Endothelial cell of umbilical vein (primary cell): ENCODE results near the gene DMBX1. TPM values are rescaled to one million over a fixed set of nuclear protein-coding genes. Genes with fewer than 3 reads are reported as not detected.

Experiments used
- BruUV-seq: library from RNA; stranded (reverse); fragments of 400-500 nt; replicated peaks from 2 replicates; lab custom pipeline; 2021; lab: Mats Ljungman, UMichigan
- CTCF ChIA-PET: fragments of 300-600, 350-600 bp; sonication (Branson Sonifier 250); formaldehyde crosslinking; loops from one replicate; lab custom pipeline; 2021; ENCODE audit warnings: antibody characterized with exemption, inconsistent platforms; lab: Charles Lee
- POLR2A ChIA-PET: fragments of 300-600, 350-600 bp; sonication (Branson Sonifier 250); formaldehyde crosslinking; loops from one replicate; lab custom pipeline; 2021; ENCODE audit warnings: antibody characterized with exemption, inconsistent platforms; lab: Charles Lee
- DNase-seq: peaks from one replicate; pipeline ENCODE4 v3.0.0-alpha.2; 2011; ENCODE audit warnings: low read depth, low spot score
- FAIRE-seq: peaks from 2 replicates; lab custom pipeline; 2011; peaks lifted over from hg19 to GRCh38; lab: Jason Lieb, UNC
- H2AFZ ChIP-seq: 2 replicates; pipeline ENCODE4 v1.6.0; 2012; ENCODE audit warnings: low read depth, low read length, control low read depth, inconsistent platforms
- H3K27ac ChIP-seq: 2 replicates; pipeline ENCODE4 v1.5.1; 2011; ENCODE audit warnings: low read depth, mild to moderate bottlenecking, control low read depth, low read length, moderate library complexity; ENCODE audit not compliant: insufficient read depth
- H3K27me3 ChIP-seq, 2 experiments: 2 replicates each; pipeline versions ENCODE4 v1.6.0 to v1.6.1; 2011; ENCODE audit warnings: low read length in 2 of 2, mixed read lengths in 1 of 2; ENCODE audit not compliant: control insufficient read depth in 2 of 2, insufficient read depth in 2 of 2
- H3K36me3 ChIP-seq, 2 experiments: 2 replicates in 1 of 2; 3 replicates in 1 of 2; pipeline ENCODE4 v1.5.1; 2011; ENCODE audit warnings: low read length in 2 of 2, mild to moderate bottlenecking in 1 of 2, moderate library complexity in 1 of 2; ENCODE audit not compliant: control insufficient read depth in 2 of 2, insufficient read depth in 2 of 2; ENCODE audit errors: extremely low read depth in 1 of 2
- H3K4me1 ChIP-seq: 3 replicates; pipeline ENCODE4 v1.5.1; 2011; ENCODE audit warnings: mild to moderate bottlenecking, low read length; ENCODE audit not compliant: control insufficient read depth, insufficient read depth; ENCODE audit errors: extremely low read depth
- H3K4me2 ChIP-seq: 2 replicates; pipeline ENCODE4 v1.6.1; 2011; ENCODE audit warnings: low read length, control low read depth, mixed read lengths; ENCODE audit not compliant: insufficient read depth
- H3K4me3 ChIP-seq, 3 experiments: fragments of 200-600 bp in 1 of 3; sonication (generic), shearing (Covaris generic) in 1 of 3; replicated peaks in 1 of 3; 2 replicates each; pipeline ENCODE4 v1.5.1; 2011 to 2016; ENCODE audit warnings: control low read depth in 3 of 3, low read length in 3 of 3, mild to moderate bottlenecking in 2 of 3, inconsistent platforms in 1 of 3, low read depth in 1 of 3, moderate library complexity in 1 of 3; ENCODE audit not compliant: insufficient read depth in 1 of 3
- H3K79me2 ChIP-seq: 2 replicates; pipeline ENCODE4 v1.6.0; 2012; ENCODE audit warnings: low read length, inconsistent platforms; ENCODE audit not compliant: control insufficient read depth, insufficient read depth
- H3K9ac ChIP-seq: replicated peaks from 2 replicates; pipeline ENCODE3; 2011; ENCODE audit warnings: low read length, control low read depth; ENCODE audit not compliant: insufficient read depth; ENCODE audit errors: extremely low read depth
- H3K9me1 ChIP-seq: replicated peaks from 3 replicates; pipeline ENCODE4 v1.6.0; 2011; ENCODE audit warnings: mild to moderate bottlenecking, low read length; ENCODE audit not compliant: control insufficient read depth, insufficient read depth; ENCODE audit errors: extremely low read depth
- H3K9me3 ChIP-seq: replicated peaks from 2 replicates; pipeline ENCODE4 v1.5.1; 2012; ENCODE audit warnings: low read length, inconsistent platforms; ENCODE audit not compliant: control insufficient read depth, insufficient read depth
- H4K20me1 ChIP-seq: replicated peaks from 2 replicates; pipeline ENCODE3; 2011; ENCODE audit warnings: mild to moderate bottlenecking, low read length; ENCODE audit not compliant: control insufficient read depth, insufficient read depth; ENCODE audit errors: extremely low read depth
- EZH2 ChIP-seq: IDR thresholded peaks from 2 replicates; pipeline ENCODE4 v1.6.1; 2012; ENCODE audit warnings: borderline replicate concordance, low read depth, mild to moderate bottlenecking, moderate library complexity, low read length, inconsistent platforms; ENCODE audit not compliant: severe bottlenecking
- FOS ChIP-seq: IDR thresholded peaks from 2 replicates; pipeline ENCODE4 v1.6.1; 2011; ENCODE audit warnings: mild to moderate bottlenecking, low read length, moderate library complexity, borderline replicate concordance; ENCODE audit not compliant: insufficient read depth
- GATA2 ChIP-seq: IDR thresholded peaks from 2 replicates; pipeline ENCODE4 v1.7.0; 2011; ENCODE audit warnings: low read depth, mild to moderate bottlenecking, moderate library complexity, mixed read lengths, low read length; ENCODE audit not compliant: insufficient read length, insufficient read depth
- JUN ChIP-seq: IDR thresholded peaks from 2 replicates; pipeline ENCODE4 v1.6.1; 2011; ENCODE audit warnings: borderline replicate concordance, low read depth; ENCODE audit not compliant: insufficient read length, insufficient read depth
- MYC ChIP-seq: IDR thresholded peaks from one replicate; pipeline ENCODE4 v1.6.1; 2011; ENCODE audit warnings: mild to moderate bottlenecking, low read depth, low read length
- POLR2A ChIP-seq: IDR thresholded peaks from 2 replicates; pipeline ENCODE4 v1.6.1; 2012; ENCODE audit warnings: low read depth, mild to moderate bottlenecking, control low read depth, low read length
- POLR2AphosphoS5 ChIP-seq: IDR thresholded peaks from 2 replicates; pipeline ENCODE4 v1.6.1; 2012; ENCODE audit warnings: low read depth, mild to moderate bottlenecking, control low read depth, low read length, moderate library complexity; ENCODE audit not compliant: insufficient read depth
- dilution Hi-C: fragments of 300-500 bp; cut with MboI; formaldehyde crosslinking; loops from one replicate; pipeline ENCODE4 v1.15.0; 2019; ENCODE audit warnings: low sequenced_read_pairs; ENCODE audit not compliant: extremely low pct_ligation_motif_present
- intact Hi-C: fragments of 100-400 bp; cut with micrococcal nuclease; formaldehyde crosslinking; loops from one replicate; pipeline ENCODE4 v1.10.0; 2022
- polyA plus RNA-seq, 4 experiments: library from polyadenylated mRNA; depleted of rRNA in 3 of 4; stranded (reverse) in 3 of 4; unstranded in 1 of 4; fragments of >200 nt; gene quantifications; 2 replicates each; pipeline versions ENCODE4 v1.2.1 to v1.2.3, GENCODE V29; 2011 to 2012; ENCODE audit warnings: missing spikeins in 1 of 4
- total RNA-seq: library from RNA; stranded (reverse); gene quantifications from 2 replicates; pipeline ENCODE4 v1.2.3, GENCODE V29; 2021
- TF ChIP-seq, protein P1 (sequence below): IDR thresholded peaks from 2 replicates; pipeline ENCODE4 v1.6.1; 2011; ENCODE audit not compliant: insufficient read depth, insufficient read length
- TF ChIP-seq, protein P2 (sequence below), 2 donors: IDR thresholded peaks; 1 replicate in 1 of 2; 2 replicates in 1 of 2; pipeline ENCODE4 v1.5.1; 2011; ENCODE audit warnings: low read length in 2 of 2, mild to moderate bottlenecking in 2 of 2, moderate library complexity in 2 of 2, control low read depth in 1 of 2, inconsistent platforms in 1 of 2, low read depth in 1 of 2; ENCODE audit not compliant: insufficient read depth in 1 of 2; ENCODE audit errors: extremely low read depth in 1 of 2

Gene DMBX1
- total and polyA plus RNA-seq, 2 donors (not counting 3 experiments of a cell fraction or from before 2014, with no cell fraction given) = not detected

DNA sequence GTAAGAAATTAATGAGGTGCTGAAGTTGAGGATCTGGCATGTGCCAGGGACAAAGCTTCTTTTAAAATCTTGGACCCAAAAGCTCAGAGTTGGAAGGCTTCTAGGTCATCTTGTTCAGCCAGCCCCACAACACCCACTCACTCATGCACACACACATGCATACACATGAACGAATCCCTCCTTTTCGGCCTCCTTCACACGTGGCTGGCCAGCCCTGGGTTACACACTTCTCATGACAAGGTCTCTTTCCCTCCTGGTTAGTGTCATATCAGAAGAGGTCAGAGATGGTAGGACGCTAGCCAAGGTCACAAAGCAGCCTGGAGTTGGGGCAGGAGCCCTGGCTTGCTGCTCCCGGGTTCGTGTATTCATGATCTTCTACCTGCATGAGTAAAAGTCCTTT lies 6.9 kb downstream of the DMBX1 start:
- CTCF ChIA-PET = interaction anchor here (1.1 kb wide), 2 partner anchors 15 to 49 kb away, joined by 3 read pairs; no protein-coding TSS in a partner anchor
- peaks cover 42 to 60% of the 10 kb centered on the region in 2 experiments for H3K27me3 ChIP-seq

More for the DNA sequence above, 6.9 kb downstream of the DMBX1 start:
- no peak overlapping the region for H3K4me2 ChIP-seq
- H3K4me3 ChIP-seq = no peak overlapping the region
- H3K27ac ChIP-seq = no peak overlapping the region
- H3K36me3 ChIP-seq = no peaks in the 10 kb centered on the region
- FAIRE-seq (no peak), DNase-seq (no peak)
- no TSS peak for BruUV-seq
- TF ChIP-seq POLR2A (no peak), FOS (no peak), MYC (no peak), JUN (no peak), POLR2AphosphoS5 (no peak), GATA2 (no peak), EZH2 (no peak)
- TF ChIP-seq, protein P1, sequence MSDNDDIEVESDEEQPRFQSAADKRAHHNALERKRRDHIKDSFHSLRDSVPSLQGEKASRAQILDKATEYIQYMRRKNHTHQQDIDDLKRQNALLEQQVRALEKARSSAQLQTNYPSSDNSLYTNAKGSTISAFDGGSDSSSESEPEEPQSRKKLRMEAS = no peak
- TF ChIP-seq, protein P2, sequence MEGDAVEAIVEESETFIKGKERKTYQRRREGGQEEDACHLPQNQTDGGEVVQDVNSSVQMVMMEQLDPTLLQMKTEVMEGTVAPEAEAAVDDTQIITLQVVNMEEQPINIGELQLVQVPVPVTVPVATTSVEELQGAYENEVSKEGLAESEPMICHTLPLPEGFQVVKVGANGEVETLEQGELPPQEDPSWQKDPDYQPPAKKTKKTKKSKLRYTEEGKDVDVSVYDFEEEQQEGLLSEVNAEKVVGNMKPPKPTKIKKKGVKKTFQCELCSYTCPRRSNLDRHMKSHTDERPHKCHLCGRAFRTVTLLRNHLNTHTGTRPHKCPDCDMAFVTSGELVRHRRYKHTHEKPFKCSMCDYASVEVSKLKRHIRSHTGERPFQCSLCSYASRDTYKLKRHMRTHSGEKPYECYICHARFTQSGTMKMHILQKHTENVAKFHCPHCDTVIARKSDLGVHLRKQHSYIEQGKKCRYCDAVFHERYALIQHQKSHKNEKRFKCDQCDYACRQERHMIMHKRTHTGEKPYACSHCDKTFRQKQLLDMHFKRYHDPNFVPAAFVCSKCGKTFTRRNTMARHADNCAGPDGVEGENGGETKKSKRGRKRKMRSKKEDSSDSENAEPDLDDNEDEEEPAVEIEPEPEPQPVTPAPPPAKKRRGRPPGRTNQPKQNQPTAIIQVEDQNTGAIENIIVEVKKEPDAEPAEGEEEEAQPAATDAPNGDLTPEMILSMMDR (IDR thresholded peaks at IDR 0.05; ENCODE audit: extremely low read depth in 1 of 2, insufficient read depth in 1 of 2, low read depth in 1 of 2, low read length in 2 of 2) = no peak
- POLR2A ChIA-PET = no interaction called here
- H3K9ac ChIP-seq = no peak overlapping the region
- H3K79me2 ChIP-seq = no peaks in the 10 kb centered on the region
- no peaks in the 10 kb centered on the region for H3K9me1 ChIP-seq
- no peaks in the 10 kb centered on the region for H3K9me3 ChIP-seq
- no peaks in the 10 kb centered on the region for H4K20me1 ChIP-seq
- no peak overlapping the region for H2AFZ ChIP-seq
- H3K4me1 ChIP-seq = no peaks in the 10 kb centered on the region
- intact Hi-C loops = no loop called here
- dilution Hi-C loops = loop anchor here (10.0 kb wide), 1 partner anchor 62 kb away; no protein-coding TSS in a partner anchor
